Mesenchymal stem cell (in vitro differentiated cells and primary cell): Measurements from ENCODE around the gene C10orf62.

Experiments used
- DNase-seq: peaks from one replicate; pipeline ENCODE4 v3.0.0-alpha.2; 2013
- H2AFZ ChIP-seq: one replicate; pipeline ENCODE4 v1.6.1; 2013; ENCODE audit warnings: low read depth, mild to moderate bottlenecking, control low read depth, inconsistent platforms, low read length, moderate library complexity
- H2AK5ac ChIP-seq: 2 replicates; pipeline ENCODE4 v1.6.1; 2013; ENCODE audit warnings: low read length, moderate library complexity, mild to moderate bottlenecking, inconsistent platforms; ENCODE audit not compliant: severe bottlenecking
- H2BK120ac ChIP-seq: one replicate; pipeline ENCODE4 v1.6.1; 2013; ENCODE audit warnings: low read depth, mild to moderate bottlenecking, inconsistent platforms, low read length, moderate library complexity
- H2BK12ac ChIP-seq, 2 experiments: one replicate each; pipeline ENCODE4 v1.6.1; 2013; ENCODE audit warnings: inconsistent platforms in 2 of 2, low read length in 2 of 2, mild to moderate bottlenecking in 2 of 2, moderate library complexity in 2 of 2, control low read depth in 1 of 2
- H2BK15ac ChIP-seq: one replicate; pipeline ENCODE4 v1.6.1; 2013; ENCODE audit warnings: mild to moderate bottlenecking, low read depth, inconsistent platforms; ENCODE audit not compliant: poor library complexity, severe bottlenecking
- H2BK5ac ChIP-seq: 2 replicates; pipeline ENCODE4 v1.6.1; 2013; ENCODE audit warnings: low read depth, mild to moderate bottlenecking, low read length, control low read depth, inconsistent platforms; ENCODE audit not compliant: poor library complexity, severe bottlenecking
- H3K14ac ChIP-seq, 2 experiments: one replicate each; pipeline ENCODE4 v1.6.1; 2013; ENCODE audit warnings: inconsistent platforms in 2 of 2, low read length in 2 of 2, control low read depth in 1 of 2, mild to moderate bottlenecking in 1 of 2, moderate library complexity in 1 of 2
- H3K18ac ChIP-seq, 2 experiments: one replicate each; pipeline ENCODE4 v1.6.1; 2013; ENCODE audit warnings: inconsistent platforms in 2 of 2, low read length in 2 of 2, control low read depth in 1 of 2, low read depth in 1 of 2, mild to moderate bottlenecking in 1 of 2
- H3K23ac ChIP-seq, 2 experiments: one replicate each; pipeline ENCODE4 v1.6.1; 2013; ENCODE audit warnings: inconsistent platforms in 2 of 2, low read length in 2 of 2, mild to moderate bottlenecking in 2 of 2, moderate library complexity in 2 of 2, control low read depth in 1 of 2
- H3K27ac ChIP-seq: 2 replicates; pipeline ENCODE4 v1.5.1; 2013; ENCODE audit warnings: mild to moderate bottlenecking, moderate library complexity, low read length, control low read depth, inconsistent platforms; ENCODE audit not compliant: poor library complexity, severe bottlenecking
- H3K27me3 ChIP-seq, 2 experiments: 2 replicates each; pipeline versions ENCODE4 v1.6.1 to v1.7.0; 2013; ENCODE audit warnings: low read length in 2 of 2, mild to moderate bottlenecking in 2 of 2, moderate library complexity in 2 of 2, control low read depth in 1 of 2, inconsistent platforms in 1 of 2; ENCODE audit not compliant: control insufficient read depth in 1 of 2, insufficient read depth in 1 of 2
- H3K36me3 ChIP-seq, 2 experiments: 2 replicates each; pipeline versions ENCODE4 v1.6.1 to v1.7.0; 2013; ENCODE audit warnings: low read length in 2 of 2, control low read depth in 1 of 2, inconsistent platforms in 1 of 2, low read depth in 1 of 2, mild to moderate bottlenecking in 1 of 2; ENCODE audit not compliant: insufficient read depth in 2 of 2, control insufficient read depth in 1 of 2
- H3K4ac ChIP-seq, 2 experiments: one replicate each; pipeline ENCODE4 v1.6.1; 2013; ENCODE audit warnings: inconsistent platforms in 2 of 2, low read length in 2 of 2, mild to moderate bottlenecking in 2 of 2, moderate library complexity in 2 of 2, control low read depth in 1 of 2, low read depth in 1 of 2
- H3K4me1 ChIP-seq: 2 replicates; pipeline ENCODE4 v1.6.1; 2013; ENCODE audit warnings: low read depth, low read length, control low read depth; ENCODE audit not compliant: control insufficient read depth, insufficient read depth
- H3K4me2 ChIP-seq: 2 replicates; pipeline ENCODE4 v1.6.1; 2013; ENCODE audit warnings: low read length, mild to moderate bottlenecking, inconsistent platforms; ENCODE audit not compliant: poor library complexity, severe bottlenecking
- H3K4me3 ChIP-seq, 2 experiments: 2 replicates each; pipeline versions ENCODE4 v1.5.1 to v1.7.0; 2013; ENCODE audit warnings: low read length in 2 of 2, mild to moderate bottlenecking in 2 of 2, control low read depth in 1 of 2, low read depth in 1 of 2; ENCODE audit not compliant: insufficient read depth in 1 of 2
- H3K79me1 ChIP-seq: replicated peaks from 2 replicates; pipeline ENCODE4 v1.6.1; 2013; ENCODE audit warnings: mild to moderate bottlenecking, control low read depth, low read length, inconsistent platforms; ENCODE audit not compliant: poor library complexity, severe bottlenecking
- H3K9ac ChIP-seq: 2 replicates; pipeline ENCODE4 v1.7.0; 2013; ENCODE audit warnings: mild to moderate bottlenecking, low read length, moderate library complexity
- H3K9me3 ChIP-seq: 2 replicates; pipeline ENCODE4 v1.7.0; 2013; ENCODE audit warnings: mild to moderate bottlenecking, low read length; ENCODE audit not compliant: control insufficient read depth
- H4K8ac ChIP-seq: one replicate; pipeline ENCODE4 v1.6.1; 2013; ENCODE audit warnings: inconsistent platforms, mild to moderate bottlenecking, low read length, moderate library complexity
- H4K91ac ChIP-seq: one replicate; pipeline ENCODE4 v1.6.1; 2013; ENCODE audit warnings: mild to moderate bottlenecking, low read length, inconsistent platforms
- WGBS: methylation state at CpG from one replicate; pipeline ENCODE4 v1.1.7; 2013; ENCODE audit warnings: mixed read lengths; 5-methylcytosine and 5-hydroxymethylcytosine counted together

C10orf62 gene

DNA sequence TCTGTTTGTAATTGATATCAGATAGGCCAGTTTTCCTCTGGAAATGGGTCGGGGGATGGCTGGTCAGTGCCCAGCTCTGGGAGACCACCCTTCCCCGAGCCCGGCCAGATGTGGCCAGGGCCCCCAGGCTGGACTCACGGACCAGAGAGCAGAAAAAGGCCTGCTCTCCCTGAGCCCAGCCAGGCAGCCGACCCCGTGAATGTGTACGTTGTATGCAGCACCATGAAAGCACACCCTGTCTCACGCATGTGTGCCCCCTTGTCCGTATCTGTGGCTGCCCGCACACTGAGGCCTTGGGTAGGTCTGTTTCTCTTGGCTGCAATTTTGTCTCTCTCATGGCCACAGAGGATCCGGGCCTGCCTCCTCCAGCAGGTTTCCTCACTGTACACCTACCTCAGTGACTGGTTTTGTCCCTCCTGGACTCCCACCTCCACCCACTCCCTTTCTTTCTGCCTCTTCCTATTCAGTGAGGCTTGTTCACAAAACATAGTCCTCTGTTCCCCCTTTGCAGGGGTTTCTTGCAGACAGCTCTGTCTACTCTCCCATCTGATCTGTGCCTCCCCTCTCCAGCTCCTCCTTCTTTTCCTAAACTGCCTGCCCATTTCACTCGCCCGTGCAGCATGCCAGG lies 40.6 kb upstream of the C10orf62 start:
- Histone ChIP-seq H2AFZ (no peak overlapping the region), H3K79me1 (peaks cover 25% of the 10 kb centered on the region), H3K27ac (no peak overlapping the region), H3K18ac (peak overlapping the region; percentile 84 to 91), H3K36me3 (peaks cover 0 to 38% of the 10 kb centered on the region in 2 experiments), H3K9ac (peak overlapping the region; percentile 23), H2BK12ac (peak overlapping the region in 1 of 2 experiments; percentile 91), H2BK15ac (no peak overlapping the region), H3K14ac (peak overlapping the region in 1 of 2 experiments; percentile 55), H4K8ac (peak overlapping the region; percentile 22), H3K9me3 (no peaks in the 10 kb centered on the region), H2BK120ac (no peak overlapping the region), H3K4me2 (no peak overlapping the region), H3K4ac (peak overlapping the region in 1 of 2 experiments; percentile 67), H3K23ac (no peak overlapping the region), H2BK5ac (no peak overlapping the region), H3K27me3 (no peaks in the 10 kb centered on the region), H4K91ac (no peak overlapping the region), H3K4me3 (no peak overlapping the region), H3K4me1 (peaks cover 34% of the 10 kb centered on the region), H2AK5ac (no peak overlapping the region)
- WGBS, result 88% methylated on average over 13 of the region's 13 CpGs
- no peak for DNase-seq

DNA sequence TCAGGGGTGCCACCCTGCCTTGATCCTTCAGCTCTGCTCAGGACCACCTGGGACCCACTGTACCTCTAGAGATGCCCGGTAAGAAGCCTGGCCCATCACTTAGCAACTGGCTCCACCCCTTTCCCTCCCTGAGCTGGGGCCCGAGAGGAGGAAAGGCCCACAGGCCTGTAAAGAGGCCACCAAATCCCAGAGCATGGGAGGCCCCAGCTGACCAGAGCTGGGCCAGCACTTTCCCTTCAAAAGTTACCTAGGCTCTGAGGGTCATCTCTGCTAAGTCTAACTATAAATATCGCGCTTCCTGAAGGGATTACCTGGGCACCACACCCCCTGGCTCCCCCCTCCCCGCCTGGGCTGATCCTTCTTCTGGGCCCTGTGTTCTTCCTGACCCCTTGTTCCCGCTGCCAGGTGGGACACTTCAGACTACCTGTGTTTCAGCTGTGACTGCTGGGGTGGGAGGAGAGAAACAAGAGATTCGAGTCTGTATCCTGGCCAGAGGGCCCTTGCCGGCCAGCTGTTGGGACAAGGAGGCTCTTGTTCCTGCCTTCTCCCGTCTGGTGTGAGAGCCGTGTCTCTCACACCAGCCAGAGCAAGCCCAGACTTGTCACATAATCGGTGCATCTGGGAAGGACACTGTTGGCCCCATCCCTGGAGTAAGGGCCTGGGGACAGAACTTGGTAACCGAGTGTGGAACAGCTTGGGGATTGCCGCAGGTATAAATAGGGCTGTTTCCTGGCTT lies 39.8 kb upstream of the C10orf62 start:
- Histone ChIP-seq H3K23ac (peak overlapping the region in 1 of 2 experiments; percentile 5), H3K36me3 (peaks cover 0 to 38% of the 10 kb centered on the region in 2 experiments), H4K8ac (peak overlapping the region; percentile 99), H2BK12ac (peak overlapping the region; percentile 90 to 97), H3K27ac (peak overlapping the region; percentile 22), H3K4me2 (no peak overlapping the region), H2BK15ac (peak overlapping the region; percentile 64), H3K14ac (peak overlapping the region in 1 of 2 experiments; percentile 86), H3K27me3 (no peaks in the 10 kb centered on the region), H2AFZ (peak overlapping the region; percentile 36), H2BK120ac (peak overlapping the region; percentile 74), H3K4me1 (peaks cover 34% of the 10 kb centered on the region), H3K4ac (peak overlapping the region; percentile 7 to 96), H3K18ac (peak overlapping the region; percentile 63 to 84), H2AK5ac (peak overlapping the region; percentile 91), H4K91ac (peak overlapping the region; percentile 95), H3K4me3 (no peak overlapping the region), H3K9me3 (no peaks in the 10 kb centered on the region), H2BK5ac (no peak overlapping the region), H3K79me1 (peaks cover 25% of the 10 kb centered on the region), H3K9ac (peak overlapping the region; percentile 61)
- peak; percentile 45 for DNase-seq
- WGBS, result 51% methylated on average over 12 of the region's 13 CpGs

DNA sequence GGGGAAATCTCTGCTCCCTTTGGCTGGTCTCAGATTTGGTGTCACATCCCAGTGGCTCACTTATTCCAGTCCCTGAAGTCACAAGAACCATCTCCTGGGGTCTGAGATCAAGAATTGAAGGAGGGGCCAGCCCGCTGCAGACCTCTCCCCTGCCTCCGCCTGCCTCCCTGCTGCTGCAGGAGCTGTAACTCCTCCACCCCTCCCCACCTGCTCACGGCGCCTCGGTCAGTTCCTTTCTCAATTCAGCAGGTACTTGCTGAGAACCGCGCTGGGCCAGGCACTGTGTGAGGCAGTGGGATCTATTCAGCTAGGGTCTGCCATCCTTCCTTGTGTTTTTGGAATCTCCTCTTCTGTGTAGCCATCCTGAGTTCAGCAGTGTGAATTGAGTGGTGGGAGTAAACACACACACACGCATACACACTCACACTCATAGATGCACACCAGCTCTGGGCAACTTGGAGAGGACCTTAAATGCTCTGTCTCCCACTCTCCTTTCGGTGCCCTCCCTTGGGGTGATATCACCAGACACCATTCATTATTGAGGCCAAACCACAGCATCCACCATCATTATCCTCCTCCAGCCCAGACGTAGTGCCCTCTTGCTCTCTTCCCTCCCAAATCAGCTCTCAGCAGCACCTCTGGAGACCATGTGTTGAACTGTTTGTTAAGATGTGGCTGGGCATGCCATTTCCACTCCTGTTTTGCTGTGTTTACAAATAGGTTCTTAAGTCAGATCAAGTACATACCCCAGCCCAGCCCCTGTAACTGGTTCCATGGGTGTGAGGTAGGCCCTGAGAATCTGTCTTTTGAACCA lies 39.0 kb upstream of the C10orf62 start:
- Histone ChIP-seq H3K4me1 (peaks cover 34% of the 10 kb centered on the region), H3K9me3 (no peaks in the 10 kb centered on the region), H3K14ac (peak overlapping the region in 1 of 2 experiments; percentile 5), H3K9ac (peak overlapping the region; percentile 61), H4K91ac (peak overlapping the region; percentile 77), H3K4me2 (no peak overlapping the region), H3K18ac (peak overlapping the region; percentile 63 to 84), H2AFZ (no peak overlapping the region), H2AK5ac (no peak overlapping the region), H3K36me3 (peaks cover 0 to 38% of the 10 kb centered on the region in 2 experiments), H3K23ac (peak overlapping the region; percentile 5 to 11), H2BK120ac (peak overlapping the region; percentile 74), H3K4ac (peak overlapping the region; percentile 7 to 96), H2BK5ac (no peak overlapping the region), H3K4me3 (no peak overlapping the region), H2BK15ac (no peak overlapping the region), H3K79me1 (peaks cover 25% of the 10 kb centered on the region), H4K8ac (peak overlapping the region; percentile 99), H2BK12ac (peak overlapping the region; percentile 90 to 97), H3K27me3 (no peaks in the 10 kb centered on the region), H3K27ac (peak overlapping the region; percentile 22)
- no peak for DNase-seq
- 59% methylated on average over 8 of the region's 10 CpGs for WGBS
